Renal cortical epithelial cell (primary cell): Measurements from ENCODE around the gene ZNF687. TPM values are rescaled to one million over a fixed set of nuclear protein-coding genes. Genes with fewer than 3 reads are reported as not detected.

Experiments
- total RNA-seq: library from RNA; depleted of rRNA; stranded (reverse); fragments of >200 nt; gene quantifications from 2 replicates; pipeline ENCODE4 v1.2.3, GENCODE V29; 2014

ZNF687 gene
- total RNA-seq, 1 donor from 2014 or later, result 32.3 TPM

Other genes starting within 250 kb of the ZNF687 start
- 0.40 TPM in 1 of 2 replicates, not detected in the other for gene BNIPL, start 245.7 kb upstream of the ZNF687 start, total RNA-seq
- gene C1orf56, start 234.5 kb upstream of the ZNF687 start, total RNA-seq, result 0.52 and 1.1 TPM in 2 replicates
- gene CDC42SE1, start 222.7 kb upstream of the ZNF687 start, total RNA-seq, result 80.7 and 134 TPM in 2 replicates
- 6.1 and 6.6 TPM in 2 replicates for gene MLLT11, start 221.9 kb upstream of the ZNF687 start, total RNA-seq
- gene GABPB2, start 211.5 kb upstream of the ZNF687 start, total RNA-seq, result 9.6 and 14.1 TPM in 2 replicates
- 8.4 TPM in 1 of 2 replicates, not detected in the other for gene SEMA6C, start 135.7 kb upstream of the ZNF687 start, total RNA-seq
- gene TNFAIP8L2, start 125.7 kb upstream of the ZNF687 start, total RNA-seq, result not detected in 2 replicates
- gene LYSMD1, start 116.4 kb upstream of the ZNF687 start, total RNA-seq, result 5.8 and 7.5 TPM in 2 replicates
- 16.8 and 20.0 TPM in 2 replicates for gene SCNM1, start 116.2 kb upstream of the ZNF687 start, total RNA-seq
- not detected in 2 replicates for gene TMOD4, start 106.3 kb upstream of the ZNF687 start, total RNA-seq
- gene VPS72, start 92.1 kb upstream of the ZNF687 start, total RNA-seq, result 75.6 and 82.8 TPM in 2 replicates
- gene PIP5K1A, start 83.7 kb upstream of the ZNF687 start, total RNA-seq, result 67.4 and 95.5 TPM in 2 replicates
- 181 and 257 TPM in 2 replicates for gene PSMD4, start 27.6 kb upstream of the ZNF687 start, total RNA-seq
- 43.4 and 57.0 TPM in 2 replicates for gene PI4KB, start 45.1 kb downstream of the ZNF687 start, total RNA-seq
- gene RFX5, start 65.0 kb downstream of the ZNF687 start, total RNA-seq, result 92.2 and 111 TPM in 2 replicates
- gene SELENBP1, start 90.4 kb downstream of the ZNF687 start, total RNA-seq, result 5.0 and 26.8 TPM in 2 replicates
- 207 and 403 TPM in 2 replicates for gene PSMB4, start 117.3 kb downstream of the ZNF687 start, total RNA-seq
- gene POGZ, start 177.2 kb downstream of the ZNF687 start, total RNA-seq, result 8.2 and 41.7 TPM in 2 replicates
- gene CGN, start 229.1 kb downstream of the ZNF687 start, total RNA-seq, result 6.6 and 13.2 TPM in 2 replicates